Esophagus muscularis mucosa (tissue), 4 donors: ENCODE data around the gene TUBB2B.

ENCODE experiments used
- CTCF ChIP-seq, 3 experiments: fragments of 200-600 bp in 2 of 3; fragments of 450-650 bp in 1 of 3; sonication (generic) in 2 of 3; IDR thresholded peaks; one replicate each; pipeline ENCODE4 v1.5.1; 2017 to 2019; ENCODE audit warnings: antibody characterized with exemption in 3 of 3, mild to moderate bottlenecking in 2 of 3, moderate library complexity in 1 of 3
- EP300 ChIP-seq: sonication (generic); formaldehyde crosslinking; IDR thresholded peaks from one replicate; pipeline ENCODE4 v1.6.1; 2017; ENCODE audit warnings: antibody characterized with exemption
- POLR2A ChIP-seq: fragments of 450-650 bp; IDR thresholded peaks from one replicate; pipeline ENCODE4 v1.6.1; 2017; ENCODE audit warnings: antibody characterized with exemption, moderate library complexity, mild to moderate bottlenecking, low read depth
- POLR2AphosphoS5 ChIP-seq, 2 donors: sonication (generic); formaldehyde crosslinking; IDR thresholded peaks; one replicate each; pipeline ENCODE4 v1.6.1; 2017; ENCODE audit warnings: antibody characterized with exemption in 2 of 2

- TF ChIP-seq CTCF (IDR thresholded peaks at IDR 0.05), result no peak
- TF ChIP-seq POLR2A, result no peak
- peak; percentile 71 to 77 for TF ChIP-seq POLR2AphosphoS5 (IDR thresholded peaks at IDR 0.05)
- no peak for TF ChIP-seq EP300
Observed at GRCh38 chr6:3231247-3232016, 4.0 kb upstream of the TUBB2B start.
